Activated CD8-positive, alpha-beta memory T cell treated with anti-CD3 and anti-CD28 coated beads, Interleukin-2, amount 50 U/mL, for 24 hours (primary cell): ENCODE data around the gene MYBPC2.

Experiments used
- DNase-seq: peaks from one replicate; pipeline ENCODE4 v3.0.0-alpha.2; 2020; ENCODE audit errors: extremely low read depth

MYBPC2 gene

GRCh38 chr19:50500753-50501151 lies 68.1 kb downstream of the MYBPC2 start:
- DNase-seq: no peak

DNA sequence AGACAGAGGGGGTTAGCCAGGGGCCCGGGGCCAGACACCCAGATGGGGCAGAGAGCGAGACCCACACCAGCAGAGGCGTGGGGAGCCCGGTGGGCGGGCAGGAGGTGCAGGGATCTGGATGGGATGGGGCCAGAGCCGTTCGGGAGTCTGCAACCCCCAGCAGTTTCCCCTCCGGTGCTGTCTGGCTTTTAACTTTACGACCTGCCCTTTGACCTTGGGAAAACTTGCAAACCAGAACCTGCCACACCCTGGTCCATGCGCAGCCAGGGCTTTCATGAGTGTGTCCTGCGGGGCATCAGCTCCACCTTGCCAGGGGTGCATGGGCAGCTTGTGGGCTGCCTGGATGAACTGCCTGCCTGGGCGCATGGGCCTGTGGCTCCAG lies 68.5 kb downstream of the MYBPC2 start:
- no peak for DNase-seq

DNA sequence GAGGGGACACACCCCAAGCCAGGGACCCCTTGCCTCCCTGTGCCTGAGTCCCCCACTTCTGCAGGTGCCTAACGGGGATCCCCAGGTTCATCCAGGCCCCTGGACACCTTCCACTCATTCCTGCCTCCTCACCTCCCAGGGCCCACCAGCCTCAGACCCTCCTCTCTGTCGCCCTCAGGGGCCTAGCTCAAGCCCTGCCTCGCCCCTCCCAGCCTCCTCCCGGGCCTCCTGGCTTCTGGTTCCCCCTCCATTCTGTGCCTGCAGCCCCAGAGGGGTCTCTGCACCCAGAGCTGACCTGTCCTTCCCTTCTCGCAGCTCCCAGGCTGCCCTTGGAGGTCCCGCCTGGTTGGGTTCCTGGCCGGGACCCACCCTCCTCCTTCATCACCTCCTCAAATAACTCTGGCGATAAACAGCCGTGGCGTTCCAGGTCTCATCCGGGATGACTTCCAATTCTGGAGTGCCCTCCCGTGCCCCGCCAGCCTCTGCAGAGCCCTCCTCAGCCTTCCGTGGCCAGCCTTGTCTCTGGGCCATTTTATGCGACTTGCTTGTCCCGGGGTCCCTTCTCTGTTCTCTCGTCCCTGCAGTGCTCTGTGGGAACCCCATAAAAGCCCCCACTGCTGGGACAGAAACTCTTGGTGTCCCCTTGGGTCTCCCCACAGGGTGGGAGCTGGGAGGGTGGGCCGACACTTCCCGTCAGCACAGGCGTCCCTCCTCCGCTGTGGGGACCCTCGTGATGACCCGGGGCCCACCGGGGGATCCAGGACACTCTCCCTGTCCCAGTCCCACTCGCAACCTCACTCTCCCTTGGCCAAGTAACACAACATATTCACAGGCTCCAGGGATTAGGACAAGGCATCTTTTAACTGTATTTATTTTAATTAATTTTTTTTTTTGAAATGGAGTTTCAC lies 69.1 kb downstream of the MYBPC2 start:
- no peak for DNase-seq

DNA sequence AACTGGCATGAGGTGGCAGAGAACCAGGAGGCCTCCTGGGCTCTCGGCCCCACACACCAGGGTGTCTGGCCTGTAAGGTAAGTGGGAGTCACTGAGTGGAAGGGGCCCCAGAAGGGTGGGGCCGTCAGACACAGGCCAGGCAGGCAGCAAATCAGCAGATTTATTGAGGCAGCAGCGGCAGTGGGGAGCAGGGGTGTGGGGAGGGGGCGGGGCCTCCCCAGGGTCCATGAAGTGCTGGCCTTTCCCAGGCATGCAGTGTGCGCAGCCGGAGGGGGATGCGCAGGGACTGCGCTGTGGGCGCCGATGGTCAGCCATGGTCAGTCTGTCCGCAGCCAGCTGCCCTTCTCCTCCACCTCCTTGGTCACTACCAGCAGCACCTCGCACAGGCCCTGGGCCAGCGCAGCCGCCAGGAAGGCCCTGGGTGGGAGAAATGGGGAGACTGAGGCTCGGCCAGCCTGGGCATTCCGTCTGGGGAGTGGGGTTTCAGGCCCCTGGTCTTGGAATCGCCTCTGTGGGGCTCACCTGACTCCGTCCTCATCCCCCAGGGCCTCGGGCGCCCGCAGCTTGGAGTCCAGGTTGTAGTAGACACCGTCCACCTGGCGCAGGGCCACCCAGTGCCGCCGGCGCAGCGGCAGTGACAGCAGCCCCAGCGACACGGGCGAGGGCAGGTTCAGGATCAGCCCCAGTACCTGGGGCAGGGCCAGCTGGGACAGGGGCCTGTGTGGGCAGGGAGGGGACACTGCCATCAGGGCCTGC lies 73.3 kb downstream of the MYBPC2 start:
- no peak for DNase-seq

DNA sequence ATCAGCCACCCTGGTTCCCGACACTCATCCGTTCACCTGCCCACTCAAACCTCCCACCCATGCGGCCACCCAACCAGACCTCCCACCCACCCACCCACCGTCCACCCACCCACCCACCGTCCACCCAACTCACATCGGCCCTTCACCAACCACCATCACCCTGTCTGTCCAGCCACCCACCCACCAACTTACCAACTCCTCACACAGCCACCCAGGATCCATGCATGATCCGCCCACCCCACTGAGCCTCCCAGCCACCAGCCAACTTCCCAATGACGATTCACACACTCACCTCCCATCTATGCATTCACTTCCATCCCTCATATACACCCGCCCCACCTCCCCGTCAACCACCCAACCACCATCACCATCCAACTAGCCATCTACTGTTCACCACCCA lies 74.0 kb downstream of the MYBPC2 start:
- DNase-seq: no peak

- DNase-seq: no peak
These were observed 74.7 kb downstream of the MYBPC2 start for GRCh38 chr19:50507376-50507775.

- DNase-seq: no peak
These were observed 76.1 kb downstream of the MYBPC2 start for GRCh38 chr19:50508843-50509190.

- no peak for DNase-seq
These were observed 76.7 kb downstream of the MYBPC2 start for GRCh38 chr19:50509366-50509765.

DNA sequence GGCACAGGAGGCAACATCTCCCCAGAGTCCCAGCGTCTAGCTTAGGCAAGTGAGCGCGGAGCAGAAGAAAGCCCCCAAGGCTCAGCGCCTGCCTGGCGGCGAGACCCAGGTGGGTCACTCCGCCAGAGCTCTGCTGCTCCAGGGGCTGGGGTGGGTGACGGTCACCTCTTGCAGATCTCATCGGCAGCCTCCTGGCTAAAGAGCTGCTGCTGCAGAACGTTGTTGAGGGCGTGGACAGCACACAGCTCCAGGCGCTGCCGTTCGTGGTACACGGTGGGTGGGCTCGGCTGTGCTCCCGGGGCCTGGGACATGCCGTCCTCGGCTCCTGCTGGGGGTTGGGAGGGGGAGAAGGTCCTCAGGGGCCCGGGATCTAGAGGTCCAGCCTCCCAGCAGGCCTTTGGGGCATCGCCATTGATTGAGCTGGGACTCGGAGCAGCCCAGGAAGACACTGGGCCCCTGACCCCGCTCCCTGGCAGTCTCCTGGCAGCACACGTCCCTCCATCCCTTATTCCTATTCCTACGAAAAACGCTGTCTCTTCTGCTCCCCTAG lies 77.5 kb downstream of the MYBPC2 start:
- no peak for DNase-seq

GRCh38 chr19:50510700-50511068 lies 78.0 kb downstream of the MYBPC2 start:
- no peak for DNase-seq

GRCh38 chr19:50511069-50511822 lies 78.6 kb downstream of the MYBPC2 start, which contains the start of gene JOSD2:
TSS of gene JOSD2 (minus strand) at chr19:50511191. CDS start at chr19:50510431, 760 bp downstream.
- DNase-seq: peak; percentile 92

- no peak for DNase-seq
These were observed 79.7 kb downstream of the MYBPC2 start for GRCh38 chr19:50512112-50512998.

DNA sequence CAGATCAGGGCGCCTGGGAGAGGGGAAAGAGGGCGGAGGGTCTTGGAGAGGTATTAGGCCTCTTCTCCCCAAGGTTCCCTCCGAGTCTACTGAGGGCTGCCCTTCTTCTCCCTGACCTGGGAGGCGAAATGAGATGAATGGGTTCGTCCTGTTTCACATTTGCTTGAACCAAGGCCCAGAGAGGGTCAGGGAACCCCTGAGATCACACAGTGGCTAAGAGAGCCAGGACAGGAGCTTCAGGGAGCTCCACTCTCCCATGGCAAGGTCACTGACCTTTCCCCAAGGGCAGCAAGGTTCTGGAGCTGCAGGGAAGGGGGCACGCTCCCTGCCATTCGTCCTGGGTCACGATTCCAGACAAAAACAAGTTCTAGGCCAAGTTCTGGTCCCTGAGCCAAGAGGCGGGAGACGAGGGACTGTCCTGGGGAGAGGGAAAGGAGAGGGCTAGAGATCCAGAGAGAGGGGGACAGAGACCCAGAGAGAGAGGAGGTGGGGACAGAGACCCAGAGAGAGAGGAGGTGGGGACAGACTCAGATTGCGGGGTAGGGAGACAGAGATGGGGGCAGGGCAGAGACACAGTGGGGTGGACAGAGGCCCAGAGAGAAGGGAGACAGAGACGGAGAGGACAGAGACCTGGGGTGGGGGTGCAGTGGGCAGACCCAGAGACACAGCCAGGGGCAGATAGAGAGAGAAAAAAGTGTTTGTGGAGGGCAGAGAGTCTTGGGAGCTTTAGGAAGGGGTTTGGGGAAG lies 80.5 kb downstream of the MYBPC2 start:
- no peak for DNase-seq

- DNase-seq: no peak
These were observed 81.2 kb downstream of the MYBPC2 start, which contains the start of gene ASPDH for GRCh38 chr19:50513746-50514345. TSS of gene ASPDH (minus strand) at chr19:50513913. CDS start at chr19:50513823, 90 bp downstream.

GRCh38 chr19:50514346-50515167 lies 81.9 kb downstream of the MYBPC2 start:
- no peak for DNase-seq

GRCh38 chr19:50515168-50515561 lies 82.5 kb downstream of the MYBPC2 start:
- DNase-seq: no peak
